GM12865 (cell line): ENCODE results near the gene CXCR6.

ENCODE experiments used
- DNase-seq: peaks from one replicate; pipeline ENCODE4 v3.0.0; 2010; ENCODE audit warnings: low read depth
- H3K4me3 ChIP-seq: 2 replicates; pipeline ENCODE4 v1.5.1; 2011; ENCODE audit warnings: mild to moderate bottlenecking, low read depth, low read length, control low read depth
- TF ChIP-seq, protein P1 (sequence below): IDR thresholded peaks from 2 replicates; pipeline ENCODE4 v1.5.1; 2011; ENCODE audit warnings: low read length, control low read depth, low read depth, inconsistent platforms; ENCODE audit not compliant: insufficient read depth; ENCODE audit errors: missing control alignments

CXCR6 gene

DNA sequence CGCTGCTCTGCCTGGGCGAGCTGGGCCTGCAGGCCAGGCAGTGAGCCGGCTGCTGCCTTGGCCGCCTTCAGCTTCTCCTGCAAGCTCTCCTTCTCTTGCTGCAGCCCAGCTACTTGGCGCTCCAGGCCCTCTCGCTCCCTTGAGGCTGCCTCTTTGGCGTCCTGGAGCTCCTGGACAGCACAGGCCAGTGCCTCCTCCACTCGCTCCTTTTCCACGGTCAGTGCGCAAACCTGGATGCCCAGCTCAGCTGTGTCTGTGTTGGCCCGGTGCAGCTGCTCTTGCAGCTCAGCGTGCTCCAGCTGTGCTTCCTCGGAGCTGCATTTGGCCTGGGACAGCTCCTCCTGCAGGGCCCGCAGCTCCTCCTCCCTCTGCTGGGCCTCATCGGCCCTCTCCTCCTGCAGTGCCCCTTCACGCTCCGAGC is 23.1 kb downstream of the CXCR6 start:
- H3K4me3 ChIP-seq: no peak overlapping the region
- TF ChIP-seq, protein P1, sequence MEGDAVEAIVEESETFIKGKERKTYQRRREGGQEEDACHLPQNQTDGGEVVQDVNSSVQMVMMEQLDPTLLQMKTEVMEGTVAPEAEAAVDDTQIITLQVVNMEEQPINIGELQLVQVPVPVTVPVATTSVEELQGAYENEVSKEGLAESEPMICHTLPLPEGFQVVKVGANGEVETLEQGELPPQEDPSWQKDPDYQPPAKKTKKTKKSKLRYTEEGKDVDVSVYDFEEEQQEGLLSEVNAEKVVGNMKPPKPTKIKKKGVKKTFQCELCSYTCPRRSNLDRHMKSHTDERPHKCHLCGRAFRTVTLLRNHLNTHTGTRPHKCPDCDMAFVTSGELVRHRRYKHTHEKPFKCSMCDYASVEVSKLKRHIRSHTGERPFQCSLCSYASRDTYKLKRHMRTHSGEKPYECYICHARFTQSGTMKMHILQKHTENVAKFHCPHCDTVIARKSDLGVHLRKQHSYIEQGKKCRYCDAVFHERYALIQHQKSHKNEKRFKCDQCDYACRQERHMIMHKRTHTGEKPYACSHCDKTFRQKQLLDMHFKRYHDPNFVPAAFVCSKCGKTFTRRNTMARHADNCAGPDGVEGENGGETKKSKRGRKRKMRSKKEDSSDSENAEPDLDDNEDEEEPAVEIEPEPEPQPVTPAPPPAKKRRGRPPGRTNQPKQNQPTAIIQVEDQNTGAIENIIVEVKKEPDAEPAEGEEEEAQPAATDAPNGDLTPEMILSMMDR: no peak
- no peak for DNase-seq

DNA sequence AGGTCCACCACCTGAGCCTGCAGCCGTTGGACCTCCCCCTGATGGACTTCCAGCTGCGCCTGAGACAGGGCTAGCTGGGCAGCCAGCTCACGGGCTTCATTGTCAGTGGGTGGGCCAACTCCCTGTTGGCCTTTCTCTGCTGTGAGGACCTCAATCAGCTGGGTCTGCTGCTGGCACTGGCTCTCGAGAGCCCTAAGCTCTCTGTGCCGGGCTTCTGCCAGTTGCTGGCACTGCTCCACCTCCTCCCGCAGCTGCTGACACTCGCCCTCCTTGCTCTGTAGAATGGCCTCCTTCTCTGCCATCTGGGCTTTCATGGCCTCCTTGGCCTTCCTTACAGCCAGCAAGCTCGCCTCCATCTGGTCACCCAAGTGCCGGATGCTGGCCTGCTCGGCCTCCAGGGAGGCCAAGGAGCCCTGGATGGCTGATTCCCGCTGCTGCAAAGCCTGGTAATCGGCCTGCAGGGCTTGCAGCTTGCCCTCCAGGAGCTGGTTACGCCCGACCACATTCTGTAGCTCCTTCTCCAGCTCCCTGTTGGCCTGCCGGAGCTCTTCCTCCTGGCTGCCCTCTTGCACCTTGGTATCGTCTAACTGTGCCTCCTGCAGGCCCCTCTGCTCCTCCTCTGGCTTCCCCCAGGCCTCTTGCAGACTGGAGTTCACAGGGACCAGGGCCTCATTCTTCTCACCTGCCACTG is 23.8 kb downstream of the CXCR6 start:
- no peak overlapping the region for H3K4me3 ChIP-seq
- TF ChIP-seq, protein P1: no peak
- no peak for DNase-seq

DNA sequence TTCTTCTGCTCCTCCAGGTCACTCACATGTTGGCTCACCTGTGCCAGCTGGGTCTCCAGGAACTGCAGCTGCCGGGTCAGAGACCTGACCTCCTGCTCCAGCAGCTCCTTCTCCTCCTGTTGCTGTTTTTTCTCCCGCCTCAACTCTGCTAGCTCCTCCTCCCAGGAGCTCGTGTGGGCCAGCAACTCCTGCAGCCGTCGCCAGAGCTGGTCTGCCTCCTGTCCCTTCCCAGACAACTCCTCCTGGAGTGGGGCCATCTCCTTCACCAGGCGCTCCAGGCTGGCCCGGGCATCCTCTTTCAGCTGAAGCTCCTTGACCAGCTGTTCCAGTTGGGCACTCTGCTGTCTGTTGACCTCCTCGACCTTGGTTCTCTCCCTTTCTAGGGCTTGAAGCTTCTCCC is 24.5 kb downstream of the CXCR6 start:
- no peak for DNase-seq
- no peak overlapping the region for H3K4me3 ChIP-seq
- TF ChIP-seq, protein P1: no peak

DNA sequence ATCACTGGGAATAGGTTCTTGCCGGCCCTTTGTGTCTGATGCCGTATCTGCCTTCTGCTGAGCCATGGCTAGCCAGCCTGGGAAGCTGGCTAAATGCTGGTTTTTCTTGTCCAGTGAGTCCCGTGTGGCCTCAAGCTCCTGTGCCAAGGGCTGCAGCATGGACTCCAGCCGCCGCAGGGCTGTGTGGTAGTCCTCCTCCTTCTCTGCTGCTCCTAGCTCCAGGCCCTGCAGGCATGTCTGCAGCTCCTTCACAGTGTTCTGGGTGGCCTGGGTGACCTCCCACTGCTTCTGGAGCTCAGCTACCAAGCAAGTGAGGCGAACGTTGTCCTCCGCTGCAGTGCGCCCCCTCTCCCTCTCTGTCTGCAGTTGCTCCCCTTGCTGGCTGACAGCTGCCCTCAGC is 24.9 kb downstream of the CXCR6 start:
- TF ChIP-seq, protein P1: no peak
- no peak for DNase-seq
- no peak overlapping the region for H3K4me3 ChIP-seq

DNA sequence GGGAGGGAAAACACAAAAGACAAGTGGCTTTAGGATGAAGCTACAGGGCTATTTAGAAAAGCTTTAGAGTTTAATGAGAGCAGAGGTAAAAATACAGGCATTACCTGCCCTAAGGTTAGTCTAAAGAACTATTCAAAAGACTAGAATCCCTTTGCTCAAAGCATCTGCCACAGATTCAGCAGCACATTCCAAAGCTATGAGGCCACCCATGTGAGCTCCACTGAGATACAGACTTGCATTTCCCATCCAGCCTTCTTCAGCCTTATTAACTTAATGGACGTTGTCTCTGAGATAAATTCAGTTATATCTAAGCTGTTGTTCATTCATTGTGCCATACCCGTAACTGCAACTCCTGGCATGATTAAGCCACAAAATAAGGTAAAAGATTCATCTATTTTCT is 25.4 kb downstream of the CXCR6 start:
- H3K4me3 ChIP-seq: no peak overlapping the region
- DNase-seq: no peak
- TF ChIP-seq, protein P1: no peak

DNA sequence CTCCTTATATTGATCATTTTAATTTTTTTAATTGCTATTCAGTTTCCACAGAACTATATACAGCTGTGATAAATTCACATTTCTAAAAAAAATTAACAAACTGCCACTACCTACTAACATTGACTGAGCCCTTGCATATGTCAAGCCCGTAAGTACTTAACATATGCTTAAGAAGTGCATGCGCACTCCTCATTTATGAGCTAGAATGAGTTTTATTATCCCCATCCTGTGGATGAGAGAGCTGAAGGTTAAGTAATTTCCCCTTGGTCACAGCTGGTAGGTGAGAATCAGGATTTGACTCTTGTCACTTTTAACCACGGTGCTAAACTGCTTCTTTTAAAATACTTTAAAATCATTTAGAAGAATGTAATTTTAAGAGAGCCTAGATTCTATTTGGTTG is 25.9 kb downstream of the CXCR6 start:
- DNase-seq: no peak
- H3K4me3 ChIP-seq: no peak overlapping the region
- TF ChIP-seq, protein P1: no peak

DNA sequence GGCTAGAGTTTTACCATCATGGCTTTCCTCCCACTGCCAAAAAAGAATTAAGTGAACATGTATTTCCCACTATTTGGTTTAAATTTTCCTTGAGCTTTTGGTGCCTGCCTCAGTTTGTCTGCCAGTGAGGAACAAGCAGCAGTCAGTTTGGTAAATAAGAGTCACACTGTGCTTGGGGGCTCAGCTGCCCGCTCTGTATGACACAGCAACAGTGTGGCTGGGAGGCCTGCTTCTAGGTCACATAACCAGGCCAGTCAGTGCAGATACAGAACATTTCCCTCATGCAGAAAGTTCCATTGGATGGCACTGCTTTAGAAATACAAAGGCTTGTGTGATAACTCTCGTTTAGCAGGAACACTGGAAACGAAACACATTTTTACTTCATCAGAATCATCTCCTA is 26.7 kb downstream of the CXCR6 start:
- no peak for DNase-seq
- TF ChIP-seq, protein P1: no peak
- H3K4me3 ChIP-seq: no peak overlapping the region
